Stimulated activated CD8-positive, alpha-beta memory T cell treated with anti-CD3 and anti-CD28 coated beads, Interleukin-7, amount 100 ng/mL, for 48 hours (primary cell): ENCODE data around the gene PRKCG.

Experiments
- DNase-seq, 2 donors: peaks; one replicate each; pipeline ENCODE4 v3.0.0-alpha.2; 2020; ENCODE audit warnings: low read depth in 1 of 2; ENCODE audit errors: extremely low read depth in 1 of 2

Gene PRKCG

GRCh38 chr19:53897459-53897858, 15.5 kb downstream of the PRKCG start:
- DNase-seq = no peak

DNA sequence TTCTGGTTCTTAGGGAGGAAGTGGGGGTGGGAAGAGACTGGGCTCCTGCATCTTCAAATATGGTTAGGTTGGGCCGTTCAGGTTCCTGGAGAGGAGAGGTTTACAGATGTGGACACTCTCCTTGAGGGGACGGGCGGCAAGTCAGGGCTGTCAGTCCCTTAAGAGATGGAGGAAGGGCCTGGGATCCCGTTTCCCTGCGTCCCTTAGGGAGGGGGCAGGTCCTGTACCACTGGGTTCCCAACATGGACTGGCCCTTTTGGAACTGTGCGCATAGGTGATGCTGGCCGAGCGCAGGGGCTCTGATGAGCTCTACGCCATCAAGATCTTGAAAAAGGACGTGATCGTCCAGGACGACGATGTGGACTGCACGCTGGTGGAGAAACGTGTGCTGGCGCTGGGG, 16.2 kb downstream of the PRKCG start:
- DNase-seq = no peak

- no peak for DNase-seq
Observed at GRCh38 chr19:53898636-53899341, 16.8 kb downstream of the PRKCG start.

- DNase-seq = no peak
Observed at GRCh38 chr19:53900191-53900860, 18.3 kb downstream of the PRKCG start.

DNA sequence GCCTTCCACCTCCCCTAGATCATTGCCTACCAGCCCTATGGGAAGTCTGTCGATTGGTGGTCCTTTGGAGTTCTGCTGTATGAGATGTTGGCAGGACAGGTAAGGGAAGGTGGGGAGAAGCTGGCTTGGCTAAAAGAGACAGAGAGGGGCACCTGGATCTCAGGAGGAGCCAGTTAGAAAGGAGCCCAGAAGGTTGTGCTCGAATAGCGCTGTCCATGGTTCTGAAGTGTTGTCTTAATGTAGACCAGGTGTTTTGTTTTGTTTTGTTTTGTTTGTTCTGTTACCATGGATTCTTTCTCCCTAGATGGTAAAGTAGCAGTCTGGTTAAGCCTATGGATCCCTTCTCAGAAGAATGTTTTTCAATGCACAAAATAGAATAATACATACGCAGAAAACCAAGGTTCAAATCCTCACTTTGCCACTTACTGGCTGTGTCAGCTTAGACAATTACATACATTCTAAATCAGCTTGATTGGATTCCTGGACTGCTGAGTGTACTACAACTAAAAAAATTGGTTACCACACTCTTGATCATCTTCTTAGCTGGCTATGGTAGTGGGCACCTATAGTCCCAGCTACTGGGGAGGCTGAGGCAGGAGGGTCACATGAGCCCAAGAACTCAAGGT, 21.2 kb downstream of the PRKCG start:
- no peak for DNase-seq

DNA sequence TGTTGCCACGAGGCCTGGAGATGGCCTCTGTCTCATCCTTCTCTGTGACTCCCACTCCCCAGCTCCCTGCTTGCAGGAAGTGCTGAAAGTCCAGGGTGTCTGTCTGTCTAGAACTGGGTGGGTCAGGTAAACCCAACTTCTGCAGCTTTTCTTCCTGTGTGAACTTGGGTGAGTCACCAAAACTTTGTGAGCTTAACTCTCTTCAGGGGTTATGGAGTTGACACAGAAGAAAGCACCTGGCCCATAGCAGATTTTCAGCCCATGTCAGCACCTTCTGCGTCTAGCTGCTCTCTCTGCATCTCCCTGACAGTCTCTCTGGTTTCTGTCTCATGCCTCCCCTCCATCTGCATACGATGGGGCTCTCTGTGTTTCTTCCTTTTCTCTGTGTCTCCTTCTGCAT, 22.9 kb downstream of the PRKCG start:
- DNase-seq = no peak

DNA sequence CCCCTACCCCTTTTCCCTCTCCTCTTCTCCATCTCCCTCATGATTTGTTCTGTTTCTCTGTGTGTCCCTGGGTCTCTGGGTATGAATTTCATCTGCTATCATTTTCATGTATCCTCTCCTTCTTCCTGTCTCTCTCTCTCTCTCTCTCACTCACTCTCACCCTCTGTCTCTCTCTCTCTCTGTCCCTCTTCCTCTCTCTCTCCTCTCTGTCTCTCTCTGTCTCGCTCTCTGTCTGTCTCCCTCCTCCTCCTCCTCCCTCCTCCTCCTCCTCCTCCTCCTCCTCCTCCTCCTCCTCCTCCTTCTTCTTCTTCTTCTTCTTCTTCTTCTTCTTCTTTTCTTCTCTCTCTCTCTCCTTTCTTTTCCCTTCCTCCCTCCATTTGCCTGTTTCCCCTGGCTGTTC, 23.8 kb downstream of the PRKCG start:
- DNase-seq = no peak

GRCh38 chr19:53906211-53907192, 24.5 kb downstream of the PRKCG start:
- peak; percentile 28 to 42 for DNase-seq

DNA sequence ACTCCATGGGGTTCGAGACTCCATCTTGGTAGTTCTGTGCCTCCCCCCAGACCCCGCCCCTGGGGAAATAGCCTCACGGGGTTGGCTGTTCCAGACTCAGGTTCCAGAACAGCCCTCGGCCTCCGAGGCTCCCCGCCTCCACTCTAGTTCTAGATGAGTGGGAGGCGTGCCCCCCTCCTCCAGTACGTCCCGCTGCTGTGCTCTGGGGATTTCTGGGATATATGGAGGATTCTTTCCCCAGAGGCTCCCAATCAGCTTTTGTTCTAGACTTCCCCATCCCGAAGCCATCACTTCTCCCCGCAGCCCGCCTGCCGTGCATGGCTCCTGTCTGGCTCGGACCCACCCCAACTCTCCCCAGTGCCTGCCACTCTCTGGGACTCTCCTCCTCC, 25.2 kb downstream of the PRKCG start:
- no peak for DNase-seq

- DNase-seq = no peak
Observed at GRCh38 chr19:53907690-53908089, 25.7 kb downstream of the PRKCG start.

- peak; percentile 15 to 26 for DNase-seq
Observed at GRCh38 chr19:53908106-53908934, 26.3 kb downstream of the PRKCG start.

- no peak for DNase-seq
Observed at GRCh38 chr19:53908935-53909415, 27.0 kb downstream of the PRKCG start, which contains the start of gene CACNG7. Gene CACNG7 (plus strand): TSS chr19:53909278. CDS start chr19:53912832, 3,554 bp downstream.

DNA sequence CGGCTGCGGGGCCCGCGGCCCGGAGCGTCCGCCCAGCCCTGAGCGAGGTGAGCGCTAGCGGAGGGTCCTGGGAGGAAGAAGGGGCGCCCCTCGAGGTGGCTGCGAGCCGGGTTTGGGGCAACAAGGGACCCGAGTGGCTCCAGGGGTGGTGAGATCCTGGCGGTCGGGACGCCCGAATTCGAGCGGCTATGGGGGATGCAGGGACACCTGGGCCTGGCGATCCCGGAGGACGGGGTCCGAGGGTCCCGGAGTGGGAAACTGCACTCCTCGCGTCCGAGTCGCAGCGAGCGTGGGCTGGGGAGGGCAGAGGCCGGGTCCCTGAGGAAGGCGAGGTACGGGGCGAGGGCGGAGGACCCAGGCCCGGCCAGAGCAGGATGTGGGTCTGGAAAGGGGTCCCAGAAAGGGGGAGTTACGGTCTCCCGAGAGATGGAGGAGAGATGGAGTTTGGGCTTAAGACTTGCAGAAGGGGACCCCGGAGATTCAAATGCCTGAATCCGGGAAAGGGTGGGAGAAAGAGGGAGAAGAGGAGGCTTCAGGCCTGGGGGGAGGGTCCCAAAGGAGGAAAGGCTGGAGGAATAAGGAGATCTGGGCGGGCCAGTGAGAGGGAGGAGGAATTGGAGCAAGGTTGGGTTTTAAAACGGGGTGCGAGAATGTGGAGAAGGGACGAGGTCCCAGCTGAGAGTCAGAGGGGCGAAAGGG, 27.6 kb downstream of the PRKCG start:
- DNase-seq = no peak

GRCh38 chr19:53910170-53910518, 28.1 kb downstream of the PRKCG start:
- no peak for DNase-seq

GRCh38 chr19:53912653-53913052, 30.7 kb downstream of the PRKCG start:
- no peak for DNase-seq

- DNase-seq = no peak
Observed at GRCh38 chr19:53915000-53915399, 33.0 kb downstream of the PRKCG start.

- no peak for DNase-seq
Observed at GRCh38 chr19:53916004-53916403, 34.0 kb downstream of the PRKCG start.

DNA sequence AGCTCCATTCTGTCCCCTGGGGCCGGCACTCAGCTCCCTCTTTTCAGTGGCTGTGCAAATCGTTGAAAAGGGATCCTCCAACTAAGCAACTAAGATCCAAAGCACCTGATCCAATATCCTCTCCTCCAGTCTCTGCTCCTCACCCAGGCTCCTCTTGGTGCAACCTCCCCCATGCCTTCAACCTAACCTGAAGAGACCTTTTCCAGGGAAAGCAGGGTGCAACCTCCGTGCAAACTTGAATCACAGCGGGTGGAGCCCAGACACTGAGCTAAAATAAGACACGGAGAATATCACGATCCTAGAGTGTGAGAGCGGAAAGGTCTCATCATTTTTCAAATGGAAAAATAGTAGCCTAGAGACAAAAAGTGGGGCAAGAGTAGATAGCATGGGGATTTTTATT, 35.4 kb downstream of the PRKCG start:
- no peak for DNase-seq

DNA sequence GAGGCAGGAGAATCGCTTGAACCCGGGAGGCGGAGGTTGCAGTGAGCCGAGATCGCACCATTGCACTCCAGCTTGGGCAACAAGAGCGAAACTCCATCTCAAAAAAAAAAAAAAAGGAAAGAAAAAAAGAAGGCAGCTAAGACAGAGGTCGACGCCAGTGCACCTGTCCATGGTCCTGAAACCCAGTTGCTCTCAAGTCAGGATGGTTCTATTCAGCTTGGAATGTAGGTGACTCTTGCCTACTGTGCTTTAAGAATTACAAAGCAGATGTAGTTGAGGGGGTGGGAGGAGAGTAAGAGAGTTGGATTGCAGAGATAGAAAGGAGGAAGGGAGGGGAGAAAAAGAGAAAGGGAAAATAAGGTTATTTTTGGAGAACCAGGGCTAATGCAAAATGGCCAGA, 45.7 kb downstream of the PRKCG start:
- DNase-seq = no peak
